T1000 (cell line): ENCODE results near the gene CTRB1.
"Not testable (repeated sequence)": the region's sequence is repeated elsewhere in the genome, so short reads cannot be mapped to it uniquely, and the experiment has no call there.

Experiments
- DNase-seq: peaks from one replicate; lab custom pipeline; 2025; ENCODE audit warnings: mixed read lengths; lab: John Stamatoyannopoulos, UW

Gene CTRB1

DNA sequence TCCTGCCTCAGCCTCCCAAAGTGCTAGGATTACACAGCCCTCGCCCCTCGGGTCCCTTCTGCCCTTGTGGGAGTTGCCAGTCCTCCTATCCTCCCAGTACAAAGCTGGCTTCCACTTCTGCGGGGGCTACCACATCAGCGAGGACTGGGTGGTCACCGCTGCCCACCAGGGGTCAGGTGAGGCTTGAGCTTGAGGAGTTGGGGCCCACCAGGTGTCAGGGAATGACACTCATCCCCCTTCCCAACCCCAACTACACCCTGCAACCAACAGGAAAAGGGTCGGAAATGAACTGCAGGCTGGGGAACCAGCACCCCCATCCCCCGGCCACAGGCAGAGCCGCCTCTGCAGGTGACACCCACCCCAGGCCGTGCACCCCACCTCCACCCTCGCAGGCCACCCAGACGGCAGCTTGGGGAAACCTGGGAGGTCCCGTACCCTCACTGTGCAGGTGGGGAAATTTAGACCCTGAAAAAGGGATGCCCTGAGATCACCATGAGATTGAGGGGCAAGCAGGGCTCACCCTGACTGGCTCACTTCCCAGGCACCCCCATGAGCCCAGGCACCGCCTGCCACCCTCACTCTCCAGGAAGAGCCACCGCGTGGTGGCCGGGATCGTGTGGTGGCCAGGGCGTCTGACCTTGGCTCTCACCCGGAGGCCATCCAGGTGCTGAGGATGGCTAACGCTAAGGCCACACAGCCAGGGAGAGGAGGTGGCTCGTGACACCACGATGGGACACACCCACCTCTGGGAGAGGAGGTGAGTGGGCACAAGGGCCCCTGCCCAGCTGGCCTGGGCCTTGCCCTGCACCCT lies 8.0 kb downstream of the CTRB1 start:
- no peak for DNase-seq

GRCh38 chr16:75227361-75228142 lies 8.8 kb downstream of the CTRB1 start:
- DNase-seq: no peak

DNA sequence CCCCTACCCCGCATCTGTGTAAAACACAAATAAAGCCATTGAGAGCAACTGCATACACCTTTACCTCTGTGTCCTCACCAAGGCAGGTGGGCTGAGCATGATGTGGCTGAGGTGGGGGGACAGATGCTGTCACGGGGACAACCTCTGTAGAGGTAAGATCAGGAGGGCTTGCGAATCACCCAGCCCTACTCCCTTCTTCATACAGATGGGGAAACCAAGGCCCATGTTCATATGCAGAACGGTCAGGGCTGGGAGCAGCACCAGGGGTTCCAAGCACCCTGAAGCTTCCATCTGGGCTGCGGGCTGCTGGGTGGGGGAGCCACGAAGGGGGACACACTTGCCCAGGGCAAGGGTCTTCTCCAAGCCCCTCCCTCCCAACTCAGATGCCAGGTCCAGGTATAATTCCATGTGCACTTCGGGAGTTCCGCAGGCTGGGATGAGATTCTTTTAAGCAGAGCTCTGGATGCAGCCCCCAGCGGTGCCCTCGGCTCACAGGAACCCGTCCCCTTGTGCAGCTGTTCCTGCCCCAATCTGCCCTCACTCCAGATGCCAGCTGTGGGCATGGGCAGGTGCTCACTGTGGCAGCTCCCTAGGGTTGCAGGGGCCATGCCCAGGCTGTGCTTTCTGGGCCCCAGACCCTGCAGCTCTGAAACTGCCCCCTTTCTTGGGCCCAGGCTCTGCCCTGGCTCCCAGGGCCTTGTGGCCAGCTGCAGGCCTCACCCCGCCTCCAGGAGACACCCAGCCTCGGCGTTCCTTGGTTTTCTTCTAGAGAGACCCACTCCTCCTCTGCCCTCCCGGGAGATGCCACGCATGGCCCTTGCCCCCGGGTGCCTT lies 9.6 kb downstream of the CTRB1 start:
- no peak for DNase-seq

GRCh38 chr16:75229172-75230031 lies 10.6 kb downstream of the CTRB1 start:
- DNase-seq: no peak

- no peak for DNase-seq
These were observed 11.8 kb downstream of the CTRB1 start for GRCh38 chr16:75230471-75231110.

- no peak for DNase-seq
These were observed 12.8 kb downstream of the CTRB1 start for GRCh38 chr16:75231570-75231969.

GRCh38 chr16:75233611-75233938 lies 14.8 kb downstream of the CTRB1 start:
- DNase-seq: no peak

DNA sequence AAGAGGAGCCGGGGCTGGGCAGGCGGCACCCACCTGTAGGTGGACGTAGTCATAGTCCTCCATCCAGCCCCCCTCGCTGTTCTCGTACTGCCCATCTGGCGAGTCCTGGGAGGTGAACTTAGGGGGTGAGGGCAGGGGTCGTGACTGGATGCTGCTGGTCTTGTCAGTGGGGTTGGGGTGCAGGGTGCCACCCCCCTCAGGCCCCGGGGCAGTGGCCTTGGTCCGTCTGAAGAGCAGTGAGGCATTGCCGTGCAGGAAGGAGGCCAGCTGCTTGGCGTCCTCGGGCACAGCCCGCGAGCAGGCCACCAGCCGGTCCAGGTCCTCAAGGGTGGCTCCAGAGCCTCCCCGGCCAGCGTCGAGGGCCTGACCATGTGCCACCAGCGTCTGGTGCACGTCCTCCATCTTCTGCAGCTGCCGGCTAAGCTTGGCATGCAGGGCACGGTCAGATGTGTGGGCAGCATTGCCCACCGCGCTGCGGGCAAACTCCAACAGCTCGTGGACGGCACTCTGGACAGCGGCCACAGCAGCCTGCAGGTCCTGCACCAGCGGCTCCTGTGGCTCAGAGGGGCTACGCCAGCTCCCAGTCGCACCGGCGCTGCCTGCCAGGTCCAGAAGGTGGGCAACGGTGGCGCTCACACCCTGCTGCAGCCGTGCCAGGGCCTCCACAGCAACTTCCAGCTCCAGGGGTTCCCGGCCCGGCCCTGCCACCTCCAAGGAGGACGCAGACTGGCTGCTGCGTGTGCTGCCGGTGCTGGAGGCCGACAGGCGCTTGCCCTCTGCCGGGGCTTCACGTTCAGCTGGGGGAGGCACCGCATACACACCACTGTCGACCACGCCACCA lies 16.3 kb downstream of the CTRB1 start:
- no peak for DNase-seq

DNA sequence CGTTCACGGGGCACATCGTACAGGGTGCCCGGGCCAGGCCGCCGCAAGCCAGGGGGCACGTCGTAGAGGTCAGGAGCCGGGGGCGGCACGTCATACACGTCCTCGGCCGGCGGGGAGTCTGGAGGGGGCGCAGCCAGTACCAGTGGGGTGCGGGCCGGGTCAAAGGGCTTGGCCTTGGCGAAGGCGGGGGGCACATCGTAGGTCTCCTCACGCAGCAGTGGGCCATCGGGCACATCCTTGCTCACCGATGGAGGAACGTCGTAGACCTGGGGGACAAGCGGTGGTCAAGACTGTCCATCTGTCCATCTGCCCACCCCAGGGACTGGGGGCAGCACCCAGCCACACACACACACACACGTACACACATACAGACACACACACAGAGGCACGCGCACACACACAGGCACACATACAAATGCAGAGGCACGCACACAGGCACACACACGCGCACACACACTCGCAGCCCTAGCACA lies 17.0 kb downstream of the CTRB1 start:
- DNase-seq: no peak

- no peak for DNase-seq
These were observed 17.4 kb downstream of the CTRB1 start for GRCh38 chr16:75236232-75236631.

DNA sequence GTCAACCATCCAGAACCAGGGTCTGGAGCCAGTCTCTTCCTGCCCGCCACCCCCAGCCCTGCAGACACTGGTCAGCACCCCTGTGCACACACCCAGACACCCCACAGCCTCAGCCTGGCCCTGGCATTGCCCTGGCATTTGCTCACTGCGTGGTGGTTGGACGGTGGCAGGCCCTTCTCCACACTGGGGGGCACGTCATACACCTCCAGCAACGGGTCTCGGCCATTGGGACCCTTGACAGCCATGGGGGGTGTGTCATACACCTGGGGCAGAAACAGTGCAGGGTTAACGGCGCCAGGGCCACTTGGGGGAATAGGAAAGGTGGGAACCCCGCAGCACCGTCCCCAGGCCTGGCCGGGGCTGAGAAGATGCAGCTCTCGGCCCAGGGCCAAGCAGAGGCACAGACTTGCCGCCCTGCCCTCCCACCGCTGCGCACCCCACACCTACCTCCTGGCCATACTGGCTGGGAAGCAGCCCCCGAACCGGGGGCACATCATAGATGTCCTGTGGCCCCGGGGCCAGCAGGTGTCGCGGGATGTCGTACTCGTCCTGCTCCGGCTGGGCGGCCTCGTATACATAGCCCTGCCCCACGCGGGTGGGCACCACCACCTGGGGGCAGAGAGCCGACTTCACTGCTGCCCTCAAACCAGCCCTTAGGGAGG lies 18.1 kb downstream of the CTRB1 start:
- DNase-seq: no peak

- DNase-seq: no peak
These were observed 18.8 kb downstream of the CTRB1 start for GRCh38 chr16:75237398-75238131.

- DNase-seq: peak; percentile 65
These were observed 19.5 kb downstream of the CTRB1 start for GRCh38 chr16:75238132-75238852.

- DNase-seq: peak; percentile 62
These were observed 20.2 kb downstream of the CTRB1 start for GRCh38 chr16:75238853-75239541.

DNA sequence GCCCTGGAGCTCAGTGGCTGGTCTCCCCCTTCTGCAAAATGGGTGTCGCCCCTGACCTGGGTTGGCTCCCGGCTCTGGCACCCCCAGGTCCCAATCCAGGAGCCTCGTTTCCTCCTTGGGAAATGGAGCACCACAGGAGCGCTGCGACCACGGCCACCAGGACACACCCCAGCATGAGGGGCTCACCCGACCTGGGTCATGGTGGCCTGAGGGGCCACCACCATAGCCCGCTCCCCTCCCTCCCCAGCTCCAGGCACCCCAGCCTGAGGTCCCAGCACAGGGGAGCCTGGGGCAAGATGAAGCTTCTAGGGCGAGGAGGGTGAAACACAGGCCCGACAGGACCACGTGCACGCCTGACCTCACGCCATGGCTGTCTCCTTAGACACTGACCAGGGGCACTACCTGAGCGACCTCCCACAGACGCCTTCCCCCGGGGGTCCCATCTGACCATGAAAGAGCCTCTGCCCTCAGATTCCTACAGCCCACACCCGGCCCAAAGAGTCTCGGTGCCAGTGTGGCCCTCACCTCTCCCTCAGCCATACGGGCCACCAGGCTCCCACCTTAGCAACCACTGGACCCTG lies 20.8 kb downstream of the CTRB1 start:
- DNase-seq: no peak

DNA sequence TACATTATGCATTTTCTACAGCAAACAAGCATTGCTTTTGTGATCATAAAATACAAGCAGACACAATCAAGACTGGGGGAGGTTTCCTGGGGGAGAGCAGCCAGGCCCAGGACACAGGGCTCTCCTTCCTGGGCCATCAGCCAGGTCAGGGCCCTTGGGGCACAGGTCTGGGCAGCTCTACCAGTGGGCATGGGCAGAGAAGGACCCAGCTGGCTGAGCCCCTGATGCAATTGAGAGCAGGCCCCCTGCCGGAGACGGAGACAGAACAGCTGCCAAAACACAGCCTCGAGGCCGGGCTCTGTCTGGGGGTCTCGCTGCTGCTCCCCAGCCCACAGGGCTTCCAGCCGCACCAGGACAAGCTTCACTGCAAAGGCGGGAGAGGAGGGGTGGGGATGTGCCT lies 21.8 kb downstream of the CTRB1 start:
- DNase-seq: not testable (repeated sequence)

DNA sequence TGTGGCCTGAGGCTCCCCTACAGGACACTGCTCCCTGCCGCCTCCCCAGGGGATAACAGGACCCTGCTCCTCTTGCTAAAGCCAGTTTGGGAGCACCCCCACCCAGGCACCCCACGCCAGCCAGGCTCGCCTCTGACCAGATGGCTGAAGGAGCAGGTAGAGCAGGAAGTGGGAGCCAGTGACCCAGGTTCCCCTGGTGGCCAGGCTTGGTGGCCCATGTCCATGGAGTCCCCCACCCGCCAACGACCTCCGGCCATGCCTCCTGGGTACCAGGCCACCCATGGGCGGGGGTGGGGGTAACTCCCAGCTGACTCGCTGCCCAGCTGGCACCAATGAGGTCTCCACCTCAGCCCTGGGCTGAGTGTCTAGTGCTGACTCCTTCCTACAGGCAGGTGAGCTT lies 22.6 kb downstream of the CTRB1 start:
- DNase-seq: no peak
